GM23248 (cell line): ENCODE results near the gene EML6. TPM values are rescaled to one million over a fixed set of nuclear protein-coding genes. Genes with fewer than 3 reads are reported as not detected.
A peak's percentile ranks its signal among the peaks of the same experiment; 100 is the strongest.

ENCODE experiments used
- DNase-seq: peaks from one replicate; pipeline ENCODE4 v3.0.0-alpha.2; 2015
- H2AFZ ChIP-seq: fragments of 200-600 bp; sonication (generic); 2 replicates; pipeline ENCODE4 v1.6.1; 2016; ENCODE audit warnings: antibody characterized with exemption
- H3F3A ChIP-seq: fragments of 200-600 bp; sonication (generic); 2 replicates; pipeline ENCODE4 v1.6.1; 2016; ENCODE audit warnings: mild to moderate bottlenecking, antibody characterized with exemption, mixed run types; ENCODE audit not compliant: insufficient read depth
- H3K27ac ChIP-seq: fragments of 200-600 bp; sonication (generic); 2 replicates; pipeline ENCODE4 v1.5.1; 2016; ENCODE audit warnings: mild to moderate bottlenecking
- H3K27me3 ChIP-seq: fragments of 200-600 bp; sonication (generic); replicated peaks from 2 replicates; pipeline ENCODE4 v1.6.1; 2016; ENCODE audit warnings: mild to moderate bottlenecking; ENCODE audit not compliant: insufficient read depth
- H3K36me3 ChIP-seq: fragments of 200-600 bp; sonication (generic); 2 replicates; pipeline ENCODE4 v1.6.1; 2016; ENCODE audit warnings: low read depth, mild to moderate bottlenecking
- H3K4me1 ChIP-seq: fragments of 200-600 bp; sonication (generic); 2 replicates; pipeline ENCODE4 v1.6.1; 2016; ENCODE audit warnings: mild to moderate bottlenecking; ENCODE audit not compliant: insufficient read depth
- H3K4me2 ChIP-seq: fragments of 200-600 bp; sonication (generic); one replicate; pipeline ENCODE4 v1.6.1; 2016; ENCODE audit warnings: mild to moderate bottlenecking; ENCODE audit not compliant: unreplicated experiment
- H3K4me3 ChIP-seq: fragments of 200-600 bp; sonication (generic); 2 replicates; pipeline ENCODE4 v1.5.1; 2016; ENCODE audit warnings: mild to moderate bottlenecking
- H3K79me2 ChIP-seq: fragments of 200-600 bp; sonication (generic); 2 replicates; pipeline ENCODE4 v1.6.1; 2016; ENCODE audit warnings: mild to moderate bottlenecking; ENCODE audit not compliant: insufficient read depth
- H3K9ac ChIP-seq: fragments of 200-600 bp; sonication (generic); 2 replicates; pipeline ENCODE4 v1.6.1; 2016; ENCODE audit warnings: mild to moderate bottlenecking
- H3K9me2 ChIP-seq: fragments of 200-600 bp; sonication (generic); 2 replicates; pipeline ENCODE4 v1.6.1; 2016; ENCODE audit warnings: mixed run types, mild to moderate bottlenecking, moderate library complexity; ENCODE audit not compliant: insufficient read depth
- H3K9me3 ChIP-seq: fragments of 200-600 bp; sonication (generic); one replicate; pipeline ENCODE4 v1.6.1; 2017; ENCODE audit warnings: low read depth
- H4K20me1 ChIP-seq: fragments of 200-600 bp; sonication (generic); 2 replicates; pipeline ENCODE4 v1.6.0; 2016; ENCODE audit not compliant: insufficient read depth
- EZH2 ChIP-seq: fragments of 200-600 bp; sonication (generic); IDR thresholded peaks from 2 replicates; pipeline ENCODE4 v1.6.1; 2018; ENCODE audit warnings: antibody characterized with exemption, mild to moderate bottlenecking; ENCODE audit not compliant: insufficient read depth, poor library complexity, severe bottlenecking
- EZH2phosphoT487 ChIP-seq: fragments of 200-600 bp; sonication (generic); IDR thresholded peaks from 2 replicates; pipeline ENCODE4 v1.6.1; 2018; ENCODE audit warnings: antibody characterized with exemption, moderate library complexity, mild to moderate bottlenecking, low read depth; ENCODE audit not compliant: insufficient read depth
- WGBS, 2 experiments: methylation state at CpG; one replicate each; pipeline ENCODE4 v1.1.6; 2015 to 2017; ENCODE audit warnings: low lambda C conversion rate in 2 of 2, low coverage in 1 of 2; ENCODE audit errors: missing lambda C conversion rate in 2 of 2; 5-methylcytosine and 5-hydroxymethylcytosine counted together
- in situ Hi-C: fragments of 300-500 bp; cut with MboI; formaldehyde crosslinking; loops from 2 replicates; pipeline ENCODE4 v1.15.0; 2020
- polyA plus RNA-seq: library from polyadenylated mRNA; unstranded; fragments of >200 nt; fragmentation: Nextera tagmentation; extraction: Ambion mirVana; gene quantifications from 2 replicates; pipeline ENCODE4 v1.2.1, GENCODE V29; 2016
- total RNA-seq: library from RNA; depleted of rRNA; stranded (reverse); fragments of >200 nt; shearing (Covaris generic); gene quantifications from 2 replicates; pipeline ENCODE4 v1.2.3, GENCODE V29; 2014

EML6 gene
- total and polyA plus RNA-seq, 2 experiments from 2014 or later: 0.54 to 0.76 TPM

DNA sequence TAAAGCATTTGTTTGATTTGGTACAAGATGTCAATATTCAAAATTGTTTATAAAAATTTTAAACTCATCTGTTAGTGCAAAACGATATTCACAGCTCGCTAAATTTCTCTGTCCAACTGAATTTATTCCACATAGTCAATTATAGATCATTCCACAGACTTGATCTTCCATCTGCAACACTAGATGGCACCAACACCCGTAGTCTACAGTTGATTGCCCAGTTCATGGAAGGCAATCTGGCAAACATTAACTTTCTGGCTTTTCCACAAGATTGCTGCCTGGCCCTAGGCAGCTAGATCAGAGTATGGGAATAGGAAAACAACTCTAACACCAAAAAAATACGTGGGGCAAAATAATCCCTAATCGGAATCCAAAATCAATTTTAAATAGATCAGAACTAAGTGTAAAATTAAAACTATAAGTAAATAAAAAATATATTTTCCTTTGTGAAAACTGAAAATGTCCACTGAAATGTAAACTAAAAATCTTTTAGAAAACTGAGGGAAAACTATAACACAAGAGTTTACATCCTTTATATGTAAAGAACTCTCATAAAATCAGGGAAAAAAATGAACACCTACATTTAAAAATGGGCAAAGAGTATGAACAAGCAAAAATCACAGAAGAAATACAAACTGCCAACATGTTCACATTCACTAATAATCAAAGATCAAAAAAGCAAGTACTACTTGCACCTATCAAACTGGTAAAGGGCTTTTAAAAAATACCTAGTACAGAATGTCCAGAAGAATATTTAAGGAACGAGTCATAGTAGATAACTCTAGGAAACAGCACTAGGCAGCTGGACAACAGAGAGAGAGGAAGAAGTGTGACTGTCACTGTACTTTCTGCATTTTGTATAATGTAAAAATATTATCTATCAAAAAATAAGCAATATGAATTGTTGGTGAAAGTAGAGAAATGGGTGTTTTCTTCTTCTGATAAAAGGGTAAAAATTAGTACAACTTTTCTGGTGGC is 291.8 kb downstream of the EML6 start:
- peak overlapping the region; percentile 21 for H3K9ac ChIP-seq
- H3K4me2 ChIP-seq: peak overlapping the region; percentile 61
- TF ChIP-seq EZH2phosphoT487: no peak
- TF ChIP-seq EZH2: no peak
- H3K9me3 ChIP-seq: no peaks in the 10 kb centered on the region
- H3K79me2 ChIP-seq: peaks cover 100% of the 10 kb centered on the region
- H3K27ac ChIP-seq: peak overlapping the region; percentile 37
- H3K9me2 ChIP-seq: no peaks in the 10 kb centered on the region
- H3F3A ChIP-seq: peaks cover 81% of the 10 kb centered on the region
- H2AFZ ChIP-seq: no peak overlapping the region
- DNase-seq: peak; percentile 88
- in situ Hi-C loops: loop anchor here (10.0 kb wide), 1 partner anchor 160 kb away; no protein-coding TSS in a partner anchor
- H3K36me3 ChIP-seq: peaks cover 19% of the 10 kb centered on the region
- peak overlapping the region; percentile 14; the same call in 1 of the 2 replicates for H3K4me3 ChIP-seq
- H4K20me1 ChIP-seq: peaks cover 87% of the 10 kb centered on the region
- WGBS, 2 experiments: 8 to 10% methylated on average over 6 of the region's 6 CpGs
- H3K27me3 ChIP-seq: no peaks in the 10 kb centered on the region
- peaks cover 96% of the 10 kb centered on the region for H3K4me1 ChIP-seq

DNA sequence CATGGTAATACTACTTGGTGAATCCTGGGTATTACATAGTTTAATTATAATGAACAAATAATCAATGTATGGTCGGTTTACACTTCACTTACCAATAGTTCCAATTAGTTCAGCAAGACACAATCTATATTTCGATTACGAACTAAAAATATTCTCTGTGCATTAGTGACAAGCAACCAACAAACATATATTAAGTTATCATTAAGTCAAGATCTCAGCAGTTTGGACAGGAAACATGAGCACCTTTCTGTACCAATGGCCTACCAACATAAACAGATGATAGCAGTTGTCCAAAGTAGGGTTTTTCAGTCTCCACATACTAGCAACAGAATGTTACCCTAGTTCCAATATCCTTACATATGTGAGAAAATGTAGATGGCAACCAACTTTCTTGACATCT is 294.0 kb downstream of the EML6 start:
- DNase-seq: no peak
- Histone ChIP-seq H3K79me2 (peaks cover 100% of the 10 kb centered on the region), H3F3A (peaks cover 66% of the 10 kb centered on the region), H3K9me3 (no peaks in the 10 kb centered on the region), H3K36me3 (peaks cover 19% of the 10 kb centered on the region), H4K20me1 (peaks cover 85% of the 10 kb centered on the region), H3K4me3 (no peak overlapping the region), H3K4me2 (no peak overlapping the region), H3K9ac (no peak overlapping the region), H3K27me3 (no peaks in the 10 kb centered on the region), H3K9me2 (no peaks in the 10 kb centered on the region), H2AFZ (no peak overlapping the region), H3K4me1 (peaks cover 85% of the 10 kb centered on the region), H3K27ac (peak overlapping the region; percentile 29; the same call in 1 of the 2 replicates)
- WGBS, 2 experiments: 95 to 96% methylated on average over 3 of the region's 3 CpGs
- TF ChIP-seq EZH2phosphoT487 (no peak), EZH2 (no peak)
- in situ Hi-C loops: loop anchor here (10.0 kb wide), 1 partner anchor 157 kb away; no protein-coding TSS in a partner anchor

DNA sequence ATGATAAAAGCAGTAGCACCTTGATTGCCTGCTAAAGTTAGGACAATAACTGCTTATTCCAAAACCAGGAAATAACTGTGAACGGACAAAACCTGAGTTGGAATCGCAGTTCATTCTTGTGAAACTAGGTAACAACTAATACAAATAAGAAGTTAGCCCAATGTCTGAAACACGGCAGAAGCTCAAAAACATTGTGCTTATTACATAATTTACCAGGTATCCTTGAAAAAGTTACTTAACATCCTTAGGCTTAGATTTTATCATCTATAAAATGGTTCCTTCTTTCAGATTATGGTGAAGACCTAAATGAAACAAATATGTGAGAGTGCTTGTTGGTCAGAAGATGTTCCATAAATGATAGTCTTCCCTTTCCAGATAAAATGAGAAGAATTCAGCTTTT is 294.4 kb downstream of the EML6 start:
- Histone ChIP-seq H3K27ac (peak overlapping the region; percentile 29), H3K4me3 (no peak overlapping the region), H3K9ac (no peak overlapping the region), H2AFZ (no peak overlapping the region), H3K9me3 (no peaks in the 10 kb centered on the region), H3K36me3 (peaks cover 19% of the 10 kb centered on the region), H3K4me2 (peak overlapping the region; percentile 2), H3K9me2 (no peaks in the 10 kb centered on the region), H3K4me1 (peaks cover 81% of the 10 kb centered on the region), H3K27me3 (no peaks in the 10 kb centered on the region), H3K79me2 (peaks cover 100% of the 10 kb centered on the region), H4K20me1 (peaks cover 85% of the 10 kb centered on the region), H3F3A (peaks cover 62% of the 10 kb centered on the region)
- no peak for TF ChIP-seq EZH2phosphoT487
- TF ChIP-seq EZH2: no peak
- DNase-seq: no peak
- in situ Hi-C loops: loop anchor here (10.0 kb wide), 1 partner anchor 157 kb away; no protein-coding TSS in a partner anchor
- 81 to 87% methylated on average over 3 of the region's 3 CpGs for WGBS, 2 experiments

DNA sequence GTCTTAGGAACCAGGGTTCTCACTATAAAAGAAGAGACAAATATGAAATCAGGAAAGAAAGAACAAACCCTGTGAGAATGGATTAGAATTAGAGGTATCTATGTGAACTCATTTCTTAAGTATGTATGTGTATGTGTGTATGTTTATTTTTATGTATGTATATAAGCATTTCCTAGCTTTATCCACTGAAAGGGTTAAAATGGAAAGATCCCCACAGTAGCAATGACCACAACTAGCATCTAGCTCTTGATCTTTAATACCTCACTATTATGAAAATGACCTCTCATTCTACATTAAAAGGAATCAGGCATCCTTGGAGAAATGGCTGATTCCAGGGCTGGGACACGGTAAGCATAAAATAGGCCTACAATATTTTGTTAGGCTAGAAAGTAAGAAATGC is 295.2 kb downstream of the EML6 start:
- peaks cover 69% of the 10 kb centered on the region for H3F3A ChIP-seq
- no peak overlapping the region for H3K9ac ChIP-seq
- no peak overlapping the region for H2AFZ ChIP-seq
- H3K9me2 ChIP-seq: no peaks in the 10 kb centered on the region
- TF ChIP-seq EZH2 (no peak), EZH2phosphoT487 (no peak)
- in situ Hi-C loops: loop anchor here (10.0 kb wide), 1 partner anchor 156 kb away; no protein-coding TSS in a partner anchor
- no peaks in the 10 kb centered on the region for H3K27me3 ChIP-seq
- H3K36me3 ChIP-seq: peaks cover 19% of the 10 kb centered on the region
- H3K9me3 ChIP-seq: no peaks in the 10 kb centered on the region
- peaks cover 87% of the 10 kb centered on the region for H4K20me1 ChIP-seq
- H3K4me2 ChIP-seq: no peak overlapping the region
- H3K27ac ChIP-seq: peak overlapping the region; percentile 29
- H3K4me3 ChIP-seq: no peak overlapping the region
- H3K79me2 ChIP-seq: peaks cover 100% of the 10 kb centered on the region
- 48 to 60% methylated on average over 1 of the region's 1 CpG for WGBS, 2 experiments
- H3K4me1 ChIP-seq: peaks cover 77% of the 10 kb centered on the region
- no peak for DNase-seq
